HAP-1 (cell line): ENCODE data around the gene MRC2.
"Not testable (repeated sequence)": the region's sequence is repeated elsewhere in the genome, so short reads cannot be mapped to it uniquely, and the experiment has no call there.

Experiments used
- DNase-seq, 2 experiments: peaks; one replicate each; pipeline ENCODE4 v3.0.0-alpha.2; 2016 to 2020; ENCODE audit warnings: low spot score in 2 of 2
- H3K27me3 ChIP-seq: fragments of 250-450 bp; sonication (Bioruptor Pico); 2 replicates; pipeline ENCODE4 v1.5.1; 2020; ENCODE audit warnings: low read depth, mild to moderate bottlenecking, moderate library complexity
- H3K36me3 ChIP-seq: fragments of 250-450 bp; sonication (Bioruptor Pico); replicated peaks from 2 replicates; pipeline ENCODE4 v1.5.1; 2020; ENCODE audit warnings: mild to moderate bottlenecking
- H3K4me1 ChIP-seq: fragments of 250-450 bp; sonication (Bioruptor Pico); 2 replicates; pipeline ENCODE4 v1.5.1; 2020; ENCODE audit warnings: mild to moderate bottlenecking
- H3K4me3 ChIP-seq: fragments of 250-450 bp; sonication (Bioruptor Pico); 2 replicates; pipeline ENCODE4 v1.5.1; 2020; ENCODE audit warnings: mild to moderate bottlenecking, moderate library complexity
- H3K9me3 ChIP-seq: fragments of 250-450 bp; sonication (Bioruptor Pico); 2 replicates; pipeline ENCODE4 v1.5.1; 2020; ENCODE audit warnings: mild to moderate bottlenecking, moderate library complexity
- in situ Hi-C: fragments of 300-500 bp; cut with MboI; formaldehyde crosslinking; loops from 3 replicates; pipeline ENCODE4 v1.14.3; 2020; ENCODE audit warnings: low sequenced_read_pairs, inconsistent platforms, mixed read lengths

The MRC2 gene

GRCh38 chr17:62599964-62600657 lies 27.4 kb upstream of the MRC2 start:
- Histone ChIP-seq H3K36me3 (peaks cover 66% of the 10 kb centered on the region), H3K9me3 (no peaks in the 10 kb centered on the region), H3K27me3 (no peaks in the 10 kb centered on the region), H3K4me3 (no peak overlapping the region), H3K4me1 (no peaks in the 10 kb centered on the region; the same call in 1 of the 2 replicates)
- in situ Hi-C loops, result no loop called here
- DNase-seq, result no peak

- no peaks in the 10 kb centered on the region; the same call in 1 of the 2 replicates for H3K4me1 ChIP-seq
- peaks cover 59% of the 10 kb centered on the region for H3K36me3 ChIP-seq
- H3K4me3 ChIP-seq, result no peak overlapping the region
- H3K27me3 ChIP-seq, result no peaks in the 10 kb centered on the region
- in situ Hi-C loops, result no loop called here
- H3K9me3 ChIP-seq, result no peaks in the 10 kb centered on the region
- DNase-seq, result no peak
Observed at GRCh38 chr17:62600805-62601204, 26.7 kb upstream of the MRC2 start.

GRCh38 chr17:62601471-62601870 lies 26.0 kb upstream of the MRC2 start:
- no peaks in the 10 kb centered on the region; the same call in 1 of the 2 replicates for H3K4me1 ChIP-seq
- no peak overlapping the region for H3K4me3 ChIP-seq
- H3K36me3 ChIP-seq, result peaks cover 59% of the 10 kb centered on the region
- in situ Hi-C loops, result no loop called here
- H3K27me3 ChIP-seq, result no peaks in the 10 kb centered on the region
- DNase-seq, result no peak
- H3K9me3 ChIP-seq, result no peaks in the 10 kb centered on the region

DNA sequence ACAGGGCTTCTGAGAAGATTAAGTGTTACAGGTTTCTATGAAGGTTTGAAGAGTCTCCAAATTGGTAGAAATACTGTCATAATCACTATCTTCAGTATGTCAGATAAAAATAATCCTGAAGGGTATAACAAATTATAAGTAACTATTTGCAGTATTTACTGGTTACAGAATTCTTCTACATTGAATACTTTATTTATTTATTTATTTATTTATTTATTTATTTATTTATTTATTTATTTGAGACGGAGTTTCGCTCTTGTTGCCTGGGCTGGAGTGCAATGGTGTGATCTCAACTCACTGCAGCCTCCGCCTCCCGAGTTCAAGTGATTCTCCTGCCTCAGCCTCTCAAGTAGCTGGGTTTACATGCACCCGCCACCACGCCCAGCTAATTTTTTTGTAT lies 23.7 kb upstream of the MRC2 start:
- peaks cover 67% of the 10 kb centered on the region for H3K36me3 ChIP-seq
- H3K4me1 ChIP-seq, in situ Hi-C loops, H3K9me3 ChIP-seq, H3K4me3 ChIP-seq, DNase-seq, H3K27me3 ChIP-seq: not testable (repeated sequence)

- no peaks in the 10 kb centered on the region for H3K4me1 ChIP-seq
- H3K36me3 ChIP-seq, result peaks cover 70% of the 10 kb centered on the region
- H3K9me3 ChIP-seq, result no peaks in the 10 kb centered on the region
- no peak for DNase-seq
- H3K27me3 ChIP-seq, result no peaks in the 10 kb centered on the region
- in situ Hi-C loops, result no loop called here
- H3K4me3 ChIP-seq, result no peak overlapping the region
Observed at GRCh38 chr17:62605588-62605987, 21.9 kb upstream of the MRC2 start.

DNA sequence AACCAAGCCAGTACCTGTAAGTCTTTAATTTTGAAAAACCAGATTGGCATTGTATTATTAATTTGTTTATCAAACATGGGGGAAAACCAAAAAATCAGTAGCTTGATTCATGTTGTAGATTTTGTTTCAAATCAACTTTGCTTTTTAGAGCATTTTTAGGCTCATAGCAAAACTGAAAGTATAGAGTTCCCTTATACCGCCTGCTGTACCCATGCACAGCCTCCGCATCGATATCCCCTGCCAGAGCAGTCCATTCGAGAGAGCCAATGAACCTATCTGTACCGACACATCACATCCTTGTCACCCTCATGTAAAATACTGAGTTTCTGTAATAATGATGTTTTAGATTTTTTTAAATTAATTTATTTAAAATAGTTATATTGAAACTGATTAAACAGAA lies 16.2 kb upstream of the MRC2 start:
- no peak for DNase-seq

GRCh38 chr17:62611728-62612127 lies 15.7 kb upstream of the MRC2 start:
- no peaks in the 10 kb centered on the region for H3K9me3 ChIP-seq
- in situ Hi-C loops, result no loop called here
- no peaks in the 10 kb centered on the region for H3K27me3 ChIP-seq
- H3K4me1 ChIP-seq, result no peaks in the 10 kb centered on the region
- no peak overlapping the region for H3K4me3 ChIP-seq
- peaks cover 47% of the 10 kb centered on the region for H3K36me3 ChIP-seq
- DNase-seq, result no peak

More for the DNA sequence above, 16.2 kb upstream of the MRC2 start:
- Histone ChIP-seq H3K4me3 (no peak overlapping the region), H3K4me1 (no peaks in the 10 kb centered on the region), H3K27me3 (no peaks in the 10 kb centered on the region), H3K36me3 (peaks cover 52% of the 10 kb centered on the region), H3K9me3 (no peaks in the 10 kb centered on the region)
- in situ Hi-C loops, result no loop called here

GRCh38 chr17:62612289-62612688 lies 15.2 kb upstream of the MRC2 start:
- H3K36me3 ChIP-seq, result peaks cover 44% of the 10 kb centered on the region
- H3K4me1 ChIP-seq, result not testable (repeated sequence)

DNA sequence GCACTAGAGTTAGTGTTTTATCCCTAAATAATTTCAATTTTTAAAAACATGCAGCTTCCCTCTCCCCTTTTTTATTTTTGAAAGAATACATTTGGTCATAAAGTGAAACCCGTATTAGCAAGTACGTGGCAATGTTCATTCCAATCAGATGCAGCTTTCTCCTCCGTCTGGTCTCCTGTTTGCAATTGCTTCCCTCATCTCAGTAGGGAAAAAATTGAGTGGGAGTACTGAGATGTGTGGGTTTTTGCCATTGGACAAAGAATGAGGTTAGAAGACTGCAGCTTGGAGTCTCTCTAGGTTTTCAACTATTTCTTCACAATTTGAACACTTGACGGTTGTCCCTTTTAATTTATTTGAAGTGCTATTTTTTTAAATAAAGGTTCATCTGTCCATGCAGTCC lies 14.4 kb upstream of the MRC2 start:
- H3K4me1 ChIP-seq, H3K27me3 ChIP-seq, in situ Hi-C loops, H3K9me3 ChIP-seq, DNase-seq, H3K4me3 ChIP-seq: not testable (repeated sequence)
- H3K36me3 ChIP-seq, result peaks cover 36% of the 10 kb centered on the region

More at GRCh38 chr17:62612289-62612688, 15.2 kb upstream of the MRC2 start:
- H3K9me3 ChIP-seq, H3K27me3 ChIP-seq, in situ Hi-C loops, DNase-seq, H3K4me3 ChIP-seq: not testable (repeated sequence)

- Histone ChIP-seq H3K4me1 (no peaks in the 10 kb centered on the region), H3K36me3 (peaks cover 26% of the 10 kb centered on the region), H3K4me3 (no peak overlapping the region), H3K9me3 (no peaks in the 10 kb centered on the region), H3K27me3 (no peaks in the 10 kb centered on the region)
- no peak for DNase-seq
- in situ Hi-C loops, result no loop called here
Observed at GRCh38 chr17:62614142-62614541, 13.3 kb upstream of the MRC2 start.

- in situ Hi-C loops, result no loop called here
- H3K9me3 ChIP-seq, result no peaks in the 10 kb centered on the region
- no peaks in the 10 kb centered on the region for H3K4me1 ChIP-seq
- H3K27me3 ChIP-seq, result no peaks in the 10 kb centered on the region
- no peak overlapping the region for H3K4me3 ChIP-seq
- peaks cover 13% of the 10 kb centered on the region for H3K36me3 ChIP-seq
- no peak for DNase-seq
Observed at GRCh38 chr17:62615503-62615902, 12.0 kb upstream of the MRC2 start.

DNA sequence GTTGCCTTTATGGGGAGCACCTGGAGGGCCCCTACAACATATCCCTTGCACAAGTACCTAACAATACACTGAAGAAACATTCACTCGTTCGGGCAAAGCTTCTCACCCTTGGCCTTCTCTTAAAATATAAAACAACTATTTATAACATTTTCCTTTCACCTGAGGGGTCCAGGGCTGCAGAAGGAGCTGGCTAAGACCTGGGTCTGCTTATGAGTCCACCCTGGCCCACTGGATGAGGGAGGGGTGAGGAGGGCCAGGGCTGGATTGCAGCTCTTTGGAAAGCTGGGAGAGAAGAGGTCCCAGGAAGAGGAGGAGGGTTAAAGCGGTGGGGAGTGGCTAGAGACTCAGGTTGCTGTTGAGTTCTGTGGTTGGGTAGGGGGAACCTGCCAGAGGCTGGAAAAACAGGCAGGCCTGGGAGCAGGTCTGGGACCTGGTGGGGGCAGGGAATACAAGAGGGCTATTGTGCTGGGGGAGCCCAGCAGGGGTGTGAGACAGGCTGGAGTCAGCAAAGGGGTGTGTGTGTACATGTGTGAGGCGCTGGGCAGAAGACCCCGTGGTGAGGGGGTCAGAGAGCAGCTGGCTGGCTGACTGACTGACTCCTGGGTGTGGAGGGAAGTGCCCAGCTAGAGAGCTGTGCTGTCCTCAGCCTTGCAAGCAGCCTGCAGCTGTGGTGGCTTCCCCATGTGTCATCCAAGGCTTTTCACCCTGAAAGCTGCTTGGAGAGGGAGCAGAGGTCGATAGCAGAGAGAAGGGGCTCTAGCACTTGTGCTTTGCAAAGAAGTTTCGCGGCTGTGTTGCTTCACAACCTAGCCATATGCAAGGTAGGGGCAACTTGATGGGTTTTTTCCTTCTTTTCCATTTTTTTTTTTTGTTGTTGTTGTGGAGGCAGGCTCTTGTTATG lies 10.2 kb upstream of the MRC2 start:
- H3K27me3 ChIP-seq, result no peaks in the 10 kb centered on the region
- H3K4me1 ChIP-seq, result no peaks in the 10 kb centered on the region
- no peak overlapping the region for H3K4me3 ChIP-seq
- in situ Hi-C loops, result no loop called here
- no peak for DNase-seq
- no peaks in the 10 kb centered on the region for H3K9me3 ChIP-seq
- peaks cover 3% of the 10 kb centered on the region for H3K36me3 ChIP-seq

GRCh38 chr17:62617894-62618472 lies 9.5 kb upstream of the MRC2 start:
- Histone ChIP-seq H3K27me3 (no peaks in the 10 kb centered on the region), H3K36me3 (peaks cover 3% of the 10 kb centered on the region; the same call in 1 of the 2 replicates), H3K9me3 (no peaks in the 10 kb centered on the region), H3K4me3 (no peak overlapping the region), H3K4me1 (no peaks in the 10 kb centered on the region)
- in situ Hi-C loops, result no loop called here
- DNase-seq, result no peak
